Transverse colon (tissue), 4 donors: ENCODE data around the gene FUT6. TPM values are rescaled to one million over a fixed set of nuclear protein-coding genes. Genes with fewer than 3 reads are reported as not detected.
"Not testable (repeated sequence)": the region's sequence is repeated elsewhere in the genome, so short reads cannot be mapped to it uniquely, and the experiment has no call there.

ENCODE experiments used
- DNase-seq: peaks from one replicate; pipeline ENCODE4 v3.0.0-alpha.2; 2019
- H3K27ac ChIP-seq, 4 donors: fragments of 200-600 bp; sonication (generic); 2 replicates each; pipeline ENCODE4 v1.5.1; 2016 to 2018; ENCODE audit warnings: inconsistent platforms in 4 of 4
- H3K27me3 ChIP-seq: fragments of 200-600 bp; sonication (generic); 2 replicates; pipeline ENCODE4 v1.5.1; 2017; ENCODE audit warnings: inconsistent platforms
- H3K36me3 ChIP-seq, 4 donors: fragments of 200-600 bp; sonication (generic); 2 replicates each; pipeline ENCODE4 v1.5.1; 2017 to 2019; ENCODE audit warnings: inconsistent platforms in 4 of 4
- H3K4me1 ChIP-seq, 4 donors: fragments of 200-600 bp; sonication (generic); 2 replicates each; pipeline ENCODE4 v1.5.1; 2017 to 2020; ENCODE audit warnings: inconsistent platforms in 4 of 4
- H3K4me3 ChIP-seq, 4 donors: fragments of 200-600 bp; sonication (generic); 1 replicate in 1 of 4; 2 replicates in 3 of 4; pipeline versions ENCODE4 v1.5.1 to v1.6.1; 2017 to 2019; ENCODE audit warnings: inconsistent platforms in 4 of 4
- H3K9me3 ChIP-seq, 2 donors: fragments of 200-600 bp; sonication (generic); 2 replicates each; pipeline ENCODE4 v1.5.1; 2017 to 2019; ENCODE audit warnings: inconsistent platforms in 2 of 2
- CTCF ChIP-seq, 5 experiments: fragments of 200-600 bp in 3 of 5; fragments of 450-650 bp in 2 of 5; sonication (generic) in 3 of 5; IDR thresholded peaks; 1 replicate in 2 of 5; 2 replicates in 3 of 5; pipeline ENCODE4 v1.5.1; 2016 to 2017; ENCODE audit warnings: antibody characterized with exemption in 5 of 5, inconsistent platforms in 3 of 5, mild to moderate bottlenecking in 2 of 5, moderate library complexity in 1 of 5
- EP300 ChIP-seq: sonication (generic); formaldehyde crosslinking; IDR thresholded peaks from one replicate; pipeline ENCODE4 v1.6.1; 2017; ENCODE audit warnings: antibody characterized with exemption, low read depth
- POLR2A ChIP-seq: fragments of 450-650 bp; IDR thresholded peaks from one replicate; pipeline ENCODE4 v1.6.1; 2016; ENCODE audit warnings: antibody characterized with exemption, mild to moderate bottlenecking, moderate library complexity
- POLR2AphosphoS5 ChIP-seq, 3 donors: sonication (generic); formaldehyde crosslinking; IDR thresholded peaks; one replicate each; pipeline ENCODE4 v1.6.1; 2016; ENCODE audit warnings: antibody characterized with exemption in 3 of 3
- WGBS, 2 donors: methylation state at CpG; one replicate each; pipeline ENCODE4 v1.1.5; 2018; ENCODE audit warnings: low coverage in 1 of 2; 5-methylcytosine and 5-hydroxymethylcytosine counted together
- in situ Hi-C, 4 donors: fragments of 200-750 bp; cut with MboI; loops; one replicate each; pipeline versions ENCODE4 v1.15.0 to v1.15.1; 2017; ENCODE audit warnings: low sequenced_read_pairs in 3 of 4, low pct_ligation_motif_present in 1 of 4, low pct_unique_long_range_greater_than_20kb in 1 of 4
- intact Hi-C: fragments of 100-400 bp; cut with DNase I; formaldehyde crosslinking; loops from one replicate; pipeline ENCODE4 v1.15.1; 2023; ENCODE audit warnings: low total_unique reads
- total RNA-seq, 4 donors: library from RNA; depleted of rRNA; stranded (reverse); fragments of >200 nt; gene quantifications; one replicate each; pipeline ENCODE4 v1.1.0, GENCODE V29; 2016

The FUT6 gene
- total RNA-seq, 4 donors from 2014 or later: 71.9 to 251 (median 115) TPM

DNA sequence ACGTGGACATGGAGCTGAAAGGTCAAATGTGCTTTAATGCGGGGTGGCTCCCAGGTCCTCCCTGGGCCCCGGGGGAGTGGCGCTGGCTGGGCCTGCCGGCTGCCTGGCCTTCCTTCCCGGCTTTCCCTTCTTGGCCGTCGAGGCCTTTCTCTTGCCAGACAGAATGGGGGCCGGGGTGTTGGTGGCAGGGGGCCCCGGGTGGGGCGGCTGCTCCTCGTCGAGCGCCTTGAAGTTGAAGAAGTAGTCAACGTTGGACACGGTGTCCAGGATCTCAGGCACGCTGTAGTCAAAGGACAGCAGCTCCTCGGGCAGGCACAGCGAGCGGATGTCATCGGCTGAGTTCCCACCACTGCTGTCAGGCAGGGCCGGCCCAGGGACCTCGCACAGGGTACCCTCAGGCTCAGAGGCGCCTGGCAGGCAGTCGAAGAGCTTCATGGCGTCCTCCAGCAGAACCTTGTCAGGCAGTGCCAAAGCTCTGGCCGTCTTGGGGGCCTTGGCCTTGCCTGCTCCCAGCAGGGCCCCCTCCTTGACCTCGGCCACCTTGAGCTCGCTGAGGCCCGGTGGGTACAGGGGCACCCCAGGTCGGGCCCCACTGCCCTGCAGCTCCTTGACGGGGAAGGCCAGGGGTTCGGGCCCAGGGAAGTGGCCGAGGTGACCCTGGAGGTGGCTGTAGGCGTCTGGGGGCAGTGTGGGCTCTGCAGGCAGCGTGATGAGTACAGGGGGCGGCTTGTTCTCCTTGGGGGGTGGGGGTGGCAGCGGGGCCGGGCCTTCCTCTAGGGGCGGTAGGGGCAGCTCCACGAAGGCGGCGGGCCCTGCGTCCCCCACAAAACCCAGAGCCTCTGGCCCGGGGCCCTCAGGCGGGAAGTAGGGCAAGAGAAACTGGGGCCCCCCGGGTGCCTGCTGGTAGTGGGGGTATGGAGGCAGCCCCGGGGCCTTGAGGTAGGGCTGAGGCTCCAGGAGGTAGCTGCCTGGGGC, 56.3 kb downstream of the FUT6 start:
- in situ Hi-C loops: no loop called here
- WGBS, 2 donors: 90% methylated on average over 28 of the region's 48 CpGs; no CpG with 5 or more reads in 1 of the 2 donors
- H3K4me3 ChIP-seq: no peak overlapping the region
- DNase-seq: no peak
- H3K4me1 ChIP-seq: no peaks in the 10 kb centered on the region
- H3K27ac ChIP-seq: no peak overlapping the region
- H3K36me3 ChIP-seq: peaks cover 0 to 32% (median 17%) of the 10 kb centered on the region in 4 donors
- TF ChIP-seq EP300 (no peak), POLR2A (no peak), POLR2AphosphoS5 (IDR thresholded peaks at IDR 0.05) (no peak), CTCF (IDR thresholded peaks at IDR 0.05) (no peak)
- intact Hi-C loops: no loop called here
- H3K9me3 ChIP-seq: no peaks in the 10 kb centered on the region
- H3K27me3 ChIP-seq: no peaks in the 10 kb centered on the region

DNA sequence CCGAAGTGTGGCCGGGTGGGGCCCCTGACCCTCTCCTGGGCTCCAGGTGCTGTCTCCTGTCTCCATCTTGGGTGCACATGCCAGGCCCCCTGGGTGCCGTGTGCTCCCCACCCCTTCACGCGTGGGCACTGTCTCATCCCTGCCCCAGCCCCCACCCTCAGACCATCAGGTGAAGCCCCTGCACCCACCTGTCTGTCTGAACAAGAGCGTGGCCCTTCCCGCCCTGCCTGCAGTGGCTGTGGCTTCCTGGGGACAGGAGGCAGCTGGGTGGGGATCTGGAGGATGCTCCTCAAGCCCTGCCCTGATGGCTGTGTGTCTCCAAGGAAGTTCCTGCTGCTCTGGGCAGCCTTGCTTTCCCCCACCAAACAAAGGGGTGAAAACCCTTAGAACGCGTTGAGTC, 57.2 kb downstream of the FUT6 start:
- intact Hi-C loops: no loop called here
- H3K9me3 ChIP-seq: no peaks in the 10 kb centered on the region
- no peak for DNase-seq
- H3K27me3 ChIP-seq: no peaks in the 10 kb centered on the region
- H3K4me1 ChIP-seq: no peaks in the 10 kb centered on the region
- peaks cover 0 to 24% (median 13%) of the 10 kb centered on the region in 4 donors for H3K36me3 ChIP-seq
- TF ChIP-seq POLR2AphosphoS5 (IDR thresholded peaks at IDR 0.05) (no peak), CTCF (IDR thresholded peaks at IDR 0.05) (no peak), EP300 (no peak), POLR2A (no peak)
- in situ Hi-C loops: no loop called here
- 78% methylated on average over 9 of the region's 9 CpGs; no CpG with 5 or more reads in 1 of the 2 donors for WGBS, 2 donors
- no peak overlapping the region for H3K4me3 ChIP-seq
- no peak overlapping the region for H3K27ac ChIP-seq

- peaks cover 0 to 10% (median 7%) of the 10 kb centered on the region in 4 donors for H3K36me3 ChIP-seq
- H3K27ac ChIP-seq, in situ Hi-C loops, DNase-seq, H3K4me1 ChIP-seq, H3K27me3 ChIP-seq, H3K9me3 ChIP-seq, intact Hi-C loops, H3K4me3 ChIP-seq: not testable (repeated sequence)
- 82% methylated on average over 11 of the region's 11 CpGs; no CpG with 5 or more reads in 1 of the 2 donors for WGBS, 2 donors
Measured at GRCh38 chr19:5780916-5781315, 58.6 kb downstream of the FUT6 start.

Other genes starting within 250 kb of the FUT6 start
- 100 to 1,000 TPM in 2 of 4 donors, 10 to 100 TPM in 2; 64.0 to 283 (median 124) TPM for gene SAFB2, start 216.9 kb downstream of the FUT6 start, total RNA-seq
- gene SAFB, start 216.6 kb downstream of the FUT6 start, total RNA-seq: 100 to 1,000 TPM in 3 of 4 donors, 10 to 100 TPM in 1; 90.5 to 368 (median 185) TPM
- gene MICOS13, start 159.2 kb downstream of the FUT6 start, total RNA-seq: 10 to 100 TPM; 30.3 to 73.5 (median 52.6) TPM
- 10 to 100 TPM; 10.8 to 30.1 (median 16.6) TPM for gene HSD11B1L, start 158.7 kb downstream of the FUT6 start, total RNA-seq
- gene RPL36, start 149.4 kb downstream of the FUT6 start, total RNA-seq: 100 to 1,000 TPM in 3 of 4 donors, 10 to 100 TPM in 1; 87.9 to 636 (median 329) TPM
- gene LONP1, start 119.6 kb downstream of the FUT6 start, total RNA-seq: 100 to 1,000 TPM in 1 of 4 donors, 10 to 100 TPM in 3; 28.7 to 164 (median 39.8) TPM
- gene CATSPERD, start 119.1 kb downstream of the FUT6 start, total RNA-seq: not detected
- 10 to 100 TPM in 1 of 4 donors, 1 to 10 TPM in 3; 1.1 to 10.5 (median 1.6) TPM for gene PRR22, start 55.0 kb downstream of the FUT6 start, total RNA-seq
- gene DUS3L, start 48.5 kb downstream of the FUT6 start, total RNA-seq: 10 to 100 TPM; 28.3 to 86.6 (median 56.6) TPM
- gene NRTN, start 34.6 kb downstream of the FUT6 start, total RNA-seq: 1 to 10 TPM in 3 of 4 donors, under 1 TPM in 1; 0.82 to 3.8 (median 1.5) TPM
- 100 to 1,000 TPM; 180 to 222 (median 191) TPM for gene FUT3, start 11.7 kb upstream of the FUT6 start, total RNA-seq
- gene FUT5, start 30.8 kb upstream of the FUT6 start, total RNA-seq: 1 to 10 TPM in 1 of 4 donors, not detected in 3; 4.8 TPM
- 100 to 1,000 TPM; 149 to 352 (median 235) TPM for gene NDUFA11, start 64.1 kb upstream of the FUT6 start, total RNA-seq
- gene VMAC, start 65.2 kb upstream of the FUT6 start, total RNA-seq: 10 to 100 TPM in 2 of 4 donors, 1 to 10 TPM in 2; 8.9 to 59.5 (median 18.4) TPM
- gene CAPS, start 74.6 kb upstream of the FUT6 start, total RNA-seq: 10 to 100 TPM; 24.6 to 57.3 (median 38.0) TPM
- gene RANBP3, start 138.4 kb upstream of the FUT6 start, total RNA-seq: 100 to 1,000 TPM in 1 of 4 donors, 10 to 100 TPM in 3; 58.9 to 175 (median 65.0) TPM